ENCODE data around the gene ST6GALNAC5.

The ST6GALNAC5 gene

GRCh38 chr1:77103486-77103885 lies 236.2 kb downstream of the ST6GALNAC5 start:
- Histone ChIP-seq H3K79me2 (ENCODE audit: control insufficient read depth, insufficient read depth, low read length, unreplicated experiment) (no peaks in the 10 kb centered on the region), H3K36me3 (ENCODE audit: insufficient read depth, low read length) (no peaks in the 10 kb centered on the region), H3K4me3 (ENCODE audit: low read depth, low read length) (no peak overlapping the region), H3K27me3 (ENCODE audit: insufficient read depth, low read length) (no peaks in the 10 kb centered on the region), H3K4me1 (ENCODE audit: control insufficient read depth, insufficient read depth, low read length, unreplicated experiment) (no peaks in the 10 kb centered on the region), H3K27ac (ENCODE audit: low read depth, low read length) (no peak overlapping the region), H2AFZ (ENCODE audit: low read length, unreplicated experiment) (no peak overlapping the region)

- no peak overlapping the region for H3K27ac ChIP-seq (ENCODE audit: low read depth, low read length)
- no peaks in the 10 kb centered on the region for H3K4me1 ChIP-seq (ENCODE audit: control insufficient read depth, insufficient read depth, low read length, unreplicated experiment)
- H3K79me2 ChIP-seq (ENCODE audit: control insufficient read depth, insufficient read depth, low read length, unreplicated experiment), result no peaks in the 10 kb centered on the region
- no peaks in the 10 kb centered on the region for H3K27me3 ChIP-seq (ENCODE audit: insufficient read depth, low read length)
- H2AFZ ChIP-seq (ENCODE audit: low read length, unreplicated experiment), result no peak overlapping the region
- H3K36me3 ChIP-seq (ENCODE audit: insufficient read depth, low read length), result no peaks in the 10 kb centered on the region
- H3K4me3 ChIP-seq (ENCODE audit: low read depth, low read length), result no peak overlapping the region
Observed at GRCh38 chr1:77104672-77105071, 237.4 kb downstream of the ST6GALNAC5 start.
